HepG2 (cell line): ENCODE results near the gene TEX19. TPM values are rescaled to one million over a fixed set of nuclear protein-coding genes. Genes with fewer than 3 reads are reported as not detected.

Experiments
- AGO1 ChIP-seq: fragments of 200-400 bp; formaldehyde crosslinking; IDR thresholded peaks from 2 replicates; pipeline ENCODE4 v1.6.1; 2017; ENCODE audit warnings: mild to moderate bottlenecking, low read depth, low read length, moderate library complexity; ENCODE audit not compliant: poor library complexity, severe bottlenecking
- AGO2 ChIP-seq: fragments of 200-400 bp; formaldehyde crosslinking; optimal IDR thresholded peaks from 2 replicates; pipeline ENCODE3; 2017; ENCODE audit warnings: mild to moderate bottlenecking, low read depth, low read length, moderate library complexity
- ASH2L ChIP-seq: fragments of 300-600, 200-600 bp; sonication (generic); IDR thresholded peaks from 2 replicates; pipeline ENCODE4 v1.7.0; 2017; ENCODE audit warnings: low read depth, mild to moderate bottlenecking, moderate library complexity, mixed read lengths, low read length; ENCODE audit not compliant: insufficient read length
- GATAD2A ChIP-seq: IDR thresholded peaks from 2 replicates; pipeline ENCODE4 v1.6.1; 2016
- GPBP1L1 ChIP-seq: sonication (generic); formaldehyde crosslinking; IDR thresholded peaks from 2 replicates; pipeline ENCODE4 v1.5.0; 2020; ENCODE audit warnings: mild to moderate bottlenecking, missing genetic modification reagents
- HNF4A ChIP-seq: sonication (generic); formaldehyde crosslinking; IDR thresholded peaks from 2 replicates; pipeline ENCODE4 v1.4.0; 2020; ENCODE audit warnings: missing genetic modification reagents
- HNRNPL ChIP-seq: fragments of 200-400 bp; formaldehyde crosslinking; IDR thresholded peaks from 2 replicates; pipeline ENCODE4 v1.6.1; 2017; ENCODE audit warnings: mild to moderate bottlenecking, low read depth, low read length
- MTA3 ChIP-seq: sonication (generic); formaldehyde crosslinking; IDR thresholded peaks from 2 replicates; pipeline ENCODE4 v1.4.0; 2020; ENCODE audit warnings: missing genetic modification reagents
- NFE2L2 ChIP-seq: fragments of 150-350 bp; IDR thresholded peaks from 2 replicates; pipeline ENCODE4 v1.6.1; 2014; ENCODE audit warnings: low read length
- PBX2 ChIP-seq: IDR thresholded peaks from 2 replicates; pipeline ENCODE4 v1.6.1; 2016; ENCODE audit warnings: control low read depth
- POLR2A ChIP-seq, 2 experiments: IDR thresholded peaks; 2 replicates each; pipeline ENCODE4 v1.6.1; 2011; ENCODE audit warnings: low read depth in 2 of 2, low read length in 2 of 2, mild to moderate bottlenecking in 1 of 2, moderate library complexity in 1 of 2; ENCODE audit not compliant: insufficient read depth in 1 of 2
- RXRA ChIP-seq: sonication (generic); formaldehyde crosslinking; IDR thresholded peaks from 2 replicates; pipeline ENCODE4 v1.5.1; 2020; ENCODE audit warnings: missing genetic modification reagents
- SAP130 ChIP-seq: IDR thresholded peaks from 2 replicates; pipeline ENCODE4 v1.6.1; 2016; ENCODE audit warnings: low read depth
- SMARCC2 ChIP-seq: fragments of 450-650 bp; IDR thresholded peaks from 2 replicates; pipeline ENCODE4 v1.6.1; 2017; ENCODE audit warnings: antibody characterized with exemption, mild to moderate bottlenecking
- SP140L ChIP-seq: sonication (generic); formaldehyde crosslinking; IDR thresholded peaks from 2 replicates; pipeline ENCODE4 v1.4.0; 2020; ENCODE audit warnings: missing genetic modification reagents, borderline replicate concordance
- TARDBP ChIP-seq: sonication (generic); formaldehyde crosslinking; IDR thresholded peaks from 2 replicates; pipeline ENCODE4 v1.8.0; 2022; ENCODE audit warnings: mild to moderate bottlenecking, missing genetic modification reagents
- ZKSCAN1 ChIP-seq: fragments of 150-350 bp; IDR thresholded peaks from 2 replicates; pipeline ENCODE4 v1.6.1; 2014; ENCODE audit warnings: low read length
- ZMAT3 ChIP-seq: sonication (generic); formaldehyde crosslinking; conservative IDR thresholded peaks from 2 replicates; pipeline ENCODE4 v1.7.0; 2021; ENCODE audit warnings: missing genetic modification reagents
- ZNF615 ChIP-seq: sonication (generic); formaldehyde crosslinking; IDR thresholded peaks from 2 replicates; pipeline ENCODE4 v1.5.0; 2020; ENCODE audit warnings: mild to moderate bottlenecking, missing genetic modification reagents, borderline replicate concordance
- ZNF672 ChIP-seq: sonication (generic); formaldehyde crosslinking; IDR thresholded peaks from 2 replicates; pipeline ENCODE4 v1.8.1; 2022; ENCODE audit warnings: missing genetic modification reagents
- ZNF75D ChIP-seq: sonication (generic); formaldehyde crosslinking; IDR thresholded peaks from 2 replicates; pipeline ENCODE4 v1.8.1; 2023; ENCODE audit warnings: missing genetic modification reagents, mild to moderate bottlenecking, borderline replicate concordance
- polyA plus RNA-seq, 8 experiments: library from polyadenylated mRNA; depleted of rRNA in 3 of 8; stranded (reverse) in 7 of 8; unstranded in 1 of 8; fragments of >200 nt; fragmentation: Illumina TruSeq in 4 of 8; extraction: Trizol in 4 of 8; gene quantifications; 2 replicates each; pipeline versions ENCODE4 v1.2.1 to v1.2.3, GENCODE V29; 2011 to 2016; ENCODE audit warnings: low read depth in 4 of 8, missing spikeins in 1 of 8, mixed read lengths in 1 of 8; ENCODE audit not compliant: insufficient read depth in 1 of 8
- total RNA-seq, 5 experiments: library from RNA; depleted of rRNA; stranded (reverse); fragments of >200 nt; fragmentation: Illumina TruSeq; extraction: Trizol; gene quantifications; 2 replicates each; pipeline ENCODE4 v1.2.3, GENCODE V29; 2016; ENCODE audit warnings: low read depth in 1 of 5

Gene TEX19
- total and polyA plus RNA-seq, 2 of the 13 experiments (the other 11 are each of a cell fraction or from before 2014, with no cell fraction given), result 1.3 to 6.0 TPM

- TF ChIP-seq PBX2 (no peak), AGO1 (no peak), ZKSCAN1 (no peak), HNF4A (CRISPR knock-in tag) (no peak), HNRNPL (0 out of 2 replicates have a peak, but pooled peaks have one; percentile 48), TARDBP (0 out of 2 replicates have a peak, but pooled peaks have one; percentile 4), GATAD2A (CRISPR knock-in tag) (0 out of 2 replicates have a peak, but pooled peaks have one; percentile 17), ZMAT3 (CRISPR knock-in tag) (no peak), RXRA (CRISPR knock-in tag) (0 out of 2 replicates have a peak, but pooled peaks have one; percentile 5), SMARCC2 (no peak), AGO2 (peak; percentile 5), SAP130 (CRISPR knock-in tag) (no peak), ZNF75D (0 out of 2 replicates have a peak, but pooled peaks have one; percentile 25), POLR2A (IDR thresholded peaks at IDR 0.05; ENCODE audit: insufficient read depth in 1 of 2, low read depth in 2 of 2, low read length in 2 of 2) (peak in 1 of 2 experiments; percentile 2; a peak in 1 of 4 replicates), NFE2L2 (no peak), ZNF615 (0 out of 2 replicates have a peak, but pooled peaks have one; percentile 31), ASH2L (peak; percentile 8), MTA3 (no peak), ZNF672 (CRISPR knock-in tag) (no peak), GPBP1L1 (CRISPR knock-in tag) (no peak), SP140L (CRISPR knock-in tag) (no peak)
Measured at GRCh38 chr17:82339634-82340580, 19.1 kb upstream of the TEX19 start (continued).
